GM18867 (cell line): ENCODE measurements around the gene SV2C.

ENCODE experiments used
- ATAC-seq: cut with Tn5 transposase; IDR thresholded peaks from one replicate; pipeline ENCODE4 v1.9.1; 2021; ENCODE audit warnings: mild to moderate bottlenecking, moderate library complexity; ENCODE audit not compliant: unreplicated experiment

Gene SV2C

GRCh38 chr5:76099756-76100155, 16.6 kb downstream of the SV2C start:
- peak; percentile 80 for ATAC-seq

GRCh38 chr5:76104027-76104426, 20.8 kb downstream of the SV2C start:
- no peak for ATAC-seq

DNA sequence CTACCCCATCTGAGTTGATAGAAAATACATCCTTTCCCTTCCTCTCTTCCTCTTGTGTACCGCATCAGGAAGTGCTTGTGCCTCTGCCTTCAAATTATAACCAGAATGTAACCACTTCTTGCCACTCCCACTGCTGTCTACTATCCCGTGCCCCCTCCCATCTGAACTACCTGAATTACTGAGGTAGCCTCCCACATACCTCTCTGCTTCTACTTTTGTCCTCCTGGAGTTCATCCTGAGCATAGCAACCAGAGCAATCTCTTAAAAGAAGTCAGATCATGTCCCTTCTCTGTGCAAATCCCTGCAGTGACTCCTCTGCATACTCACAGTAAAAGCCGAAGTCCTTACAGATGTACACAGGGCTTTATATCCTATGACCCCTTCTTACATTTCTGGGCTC, 23.0 kb downstream of the SV2C start:
- no peak for ATAC-seq

DNA sequence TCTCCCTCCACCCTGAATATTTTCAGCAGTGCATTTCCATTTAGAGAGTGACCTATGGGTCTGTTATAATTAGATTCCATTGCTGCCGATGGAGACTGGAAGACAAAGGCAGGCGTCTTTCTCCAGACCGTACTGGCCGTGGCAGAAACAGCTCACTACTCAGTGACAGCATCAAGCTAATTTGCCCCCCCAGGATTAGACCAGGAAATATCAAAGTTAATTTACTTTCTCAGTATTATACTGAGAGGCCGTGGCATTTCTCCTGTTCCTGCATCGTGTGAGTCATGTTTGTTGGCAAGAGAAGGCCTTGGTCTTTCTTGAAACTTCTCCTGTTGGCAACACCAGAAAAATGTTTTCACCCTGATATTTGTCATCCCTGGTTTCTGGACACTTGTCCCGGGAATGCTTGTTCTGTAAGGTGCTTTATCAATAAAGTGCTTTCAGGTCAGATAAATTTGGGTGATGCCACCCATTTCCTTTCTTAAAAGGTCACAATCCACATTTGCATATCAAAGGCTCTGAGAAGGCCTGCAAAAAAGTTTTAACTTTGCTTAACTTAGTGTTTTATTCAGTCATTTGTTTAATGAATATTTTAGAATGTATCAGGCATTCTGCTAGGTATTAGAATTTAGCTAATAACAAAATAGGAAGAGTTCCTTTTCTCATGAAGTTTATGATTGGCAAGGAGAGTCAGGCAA, 28.4 kb downstream of the SV2C start:
- ATAC-seq = no peak

DNA sequence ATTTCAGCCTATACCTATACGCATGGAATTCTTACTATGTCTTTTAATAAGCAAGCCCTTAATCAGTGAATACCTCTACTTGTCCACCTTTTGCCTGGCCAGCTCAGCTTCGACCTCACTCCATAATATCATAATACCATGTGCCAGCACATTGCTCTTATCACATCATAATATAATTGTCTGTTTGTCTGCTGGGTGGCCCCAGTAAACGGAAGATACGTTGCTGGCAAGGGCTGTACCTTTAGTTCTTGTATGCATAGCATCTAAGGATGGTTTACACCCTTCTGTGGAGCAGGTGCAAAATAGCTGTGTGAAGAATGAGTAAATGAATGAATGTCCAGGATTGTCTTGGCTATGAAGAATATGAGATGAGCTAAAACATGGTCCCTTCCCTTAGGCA, 29.9 kb downstream of the SV2C start:
- ATAC-seq = no peak

GRCh38 chr5:76114179-76114851, 31.1 kb downstream of the SV2C start:
- ATAC-seq = no peak

DNA sequence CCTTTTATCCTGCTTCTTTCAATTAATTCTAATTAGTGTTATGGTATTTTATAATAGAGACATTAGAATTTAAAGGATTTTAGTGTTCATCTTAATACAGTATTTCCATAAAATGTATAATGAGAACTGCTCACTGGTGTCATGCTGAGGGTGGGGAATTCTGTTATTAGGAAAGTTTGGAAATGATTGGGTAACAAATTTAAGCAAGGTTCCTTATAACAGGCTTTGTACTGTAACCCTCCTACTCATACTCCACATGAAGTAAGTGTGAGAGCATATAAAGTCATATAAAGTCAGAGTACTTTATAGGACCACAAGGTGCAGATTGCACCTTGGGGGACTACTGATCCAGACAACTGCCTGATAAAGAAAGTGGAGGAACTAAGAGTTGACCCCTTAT, 42.2 kb downstream of the SV2C start:
- ATAC-seq = no peak

DNA sequence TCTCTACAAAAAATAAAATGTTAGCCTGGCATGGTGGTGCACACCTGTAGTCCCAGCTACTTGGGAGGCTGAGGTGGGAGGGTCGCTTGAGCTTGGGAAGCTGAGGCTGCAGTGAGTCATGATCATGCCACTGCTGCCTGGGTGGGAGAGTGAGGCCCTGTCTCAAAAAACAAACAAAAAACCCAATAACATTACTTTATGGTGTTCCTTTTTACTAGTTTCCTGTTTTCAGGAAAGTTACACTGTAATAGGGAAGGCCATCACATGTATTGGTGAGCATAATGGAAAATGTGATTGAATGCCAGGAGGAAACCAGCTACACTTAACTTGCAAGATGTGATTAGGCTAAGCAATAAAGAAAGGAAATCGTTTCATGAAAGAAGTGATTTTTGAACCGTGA, 42.7 kb downstream of the SV2C start:
- no peak for ATAC-seq

- ATAC-seq = no peak
Measured at GRCh38 chr5:76134003-76134402, 50.8 kb downstream of the SV2C start.

GRCh38 chr5:76134646-76135045, 51.5 kb downstream of the SV2C start:
- no peak for ATAC-seq

- no peak for ATAC-seq
Measured at GRCh38 chr5:76137887-76138542, 54.8 kb downstream of the SV2C start.

DNA sequence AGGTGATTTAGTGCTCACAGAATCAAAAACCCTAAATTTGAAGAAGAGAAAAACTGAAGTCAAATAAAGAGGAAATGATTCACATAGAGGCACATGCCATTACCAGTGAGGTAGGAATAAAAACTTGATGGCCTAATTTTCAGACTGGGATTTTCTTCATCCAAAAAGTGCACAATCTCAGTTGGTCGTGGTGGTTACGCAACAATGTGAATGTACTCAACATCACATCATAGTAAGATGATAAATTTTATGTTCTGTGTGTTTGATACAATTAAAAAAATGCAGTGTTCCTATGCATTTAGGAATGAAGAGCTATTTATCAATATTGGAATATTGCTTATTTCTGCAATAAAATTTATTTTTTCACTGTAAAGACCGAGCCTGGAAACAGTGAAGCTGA, 60.7 kb downstream of the SV2C start:
- ATAC-seq = no peak

DNA sequence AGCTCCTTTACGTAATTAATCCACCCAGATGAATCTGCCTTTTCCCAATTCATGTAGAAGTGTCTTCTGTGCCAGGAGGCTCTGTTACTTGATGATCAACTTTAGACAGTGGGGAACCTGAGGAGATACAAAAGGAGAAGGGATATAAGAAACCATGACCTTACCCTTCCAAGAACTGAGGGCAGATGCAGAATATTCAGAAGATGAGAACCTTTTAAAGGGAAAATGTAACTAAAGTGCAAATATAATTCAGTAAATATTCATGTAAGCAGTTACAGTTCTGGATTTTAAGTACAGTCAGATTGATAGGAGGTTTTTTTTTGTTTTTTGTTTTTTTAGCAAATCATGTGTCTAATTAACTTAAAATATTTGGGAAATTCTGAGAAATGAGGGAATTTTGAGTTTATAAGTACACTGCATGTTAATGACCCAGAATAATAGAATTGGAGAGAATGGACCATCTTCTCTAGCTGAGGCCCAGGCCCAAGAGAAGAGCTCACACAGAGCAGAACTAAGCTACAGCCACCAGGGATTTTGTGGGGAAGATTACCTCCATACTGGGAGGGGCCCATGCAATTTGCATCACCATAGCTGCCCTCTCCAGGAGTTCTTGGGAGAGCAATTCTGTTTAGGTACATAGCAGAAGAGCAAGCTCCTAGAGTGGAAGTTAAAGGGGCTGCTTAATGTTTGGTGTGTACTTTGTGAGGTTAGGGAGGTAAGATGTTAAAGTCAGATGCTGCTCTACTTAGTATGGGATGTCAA, 61.5 kb downstream of the SV2C start:
- ATAC-seq = no peak

DNA sequence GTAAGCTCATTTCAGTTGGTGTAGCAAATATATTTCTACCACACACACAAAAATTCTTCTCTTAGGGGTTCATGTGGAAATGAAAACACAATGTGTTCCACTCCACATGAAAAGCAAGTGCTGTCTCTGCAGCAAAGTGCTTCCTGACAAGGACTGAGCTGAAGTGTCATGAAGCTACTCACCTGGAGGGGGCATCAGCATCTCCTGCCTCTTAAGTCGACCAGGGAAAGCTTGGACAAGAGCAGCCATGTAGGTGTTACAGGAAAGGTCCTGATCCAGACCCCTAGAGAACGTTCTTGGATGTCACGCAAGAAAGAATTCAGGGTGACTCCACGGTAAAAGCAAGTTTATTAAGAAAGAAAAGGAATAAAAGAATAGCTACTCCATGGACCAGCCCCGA, 62.8 kb downstream of the SV2C start:
- no peak for ATAC-seq

DNA sequence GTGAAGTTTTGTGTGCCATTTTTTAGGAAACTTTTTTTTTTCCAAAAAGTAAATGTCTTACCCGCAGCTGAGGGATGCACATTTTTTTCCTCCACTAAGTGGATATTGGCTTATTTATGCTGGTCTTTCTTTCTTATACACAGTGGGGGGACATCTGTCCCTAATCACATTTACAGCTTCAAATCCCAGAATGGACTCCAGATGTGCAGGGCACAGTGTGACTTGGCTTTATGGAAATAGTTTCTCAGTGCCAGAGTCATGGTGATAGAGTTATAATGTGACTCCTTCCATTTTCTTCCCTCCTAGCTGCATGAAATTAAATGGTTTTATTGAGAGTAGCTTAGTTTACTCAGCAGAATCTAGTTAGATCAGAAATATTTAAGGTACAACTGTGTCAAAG, 66.5 kb downstream of the SV2C start:
- no peak for ATAC-seq

DNA sequence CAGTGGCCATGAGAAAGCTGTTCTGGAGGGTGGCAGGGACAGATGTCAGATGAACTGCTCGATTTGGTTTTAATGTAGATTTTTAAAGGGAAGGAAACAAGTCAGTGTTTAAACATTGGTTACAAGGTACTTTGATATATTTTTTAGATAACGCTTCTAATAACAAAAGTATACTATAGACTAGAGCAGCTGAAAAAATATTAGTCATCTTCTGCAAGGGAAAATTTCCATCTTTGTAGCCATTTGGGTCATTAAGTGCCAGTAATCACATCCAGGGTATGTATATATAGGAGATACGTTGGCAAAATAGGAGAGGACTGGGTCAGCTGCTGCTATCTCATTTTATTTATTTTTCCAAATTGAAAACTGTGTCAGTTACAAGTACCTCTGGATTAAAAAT, 69.0 kb downstream of the SV2C start:
- no peak for ATAC-seq

DNA sequence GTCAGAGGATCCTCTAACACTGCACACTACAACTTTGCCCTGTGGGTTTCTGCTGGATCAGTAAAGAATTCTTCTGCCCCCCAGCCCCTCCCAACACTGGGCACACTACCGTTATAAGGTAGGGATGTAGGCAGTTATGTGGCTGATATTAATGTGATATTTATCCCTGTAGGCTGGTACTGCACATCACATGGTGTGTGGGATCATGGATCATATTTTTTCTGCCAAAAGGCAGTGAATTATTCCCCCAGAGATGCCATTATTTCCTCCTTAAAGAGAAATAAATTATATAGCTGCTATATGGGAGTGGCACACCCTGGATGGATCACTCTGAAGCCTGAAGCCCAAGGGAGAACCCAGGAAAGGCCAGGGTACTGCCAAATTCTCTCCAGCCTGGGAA, 69.5 kb downstream of the SV2C start:
- no peak for ATAC-seq

DNA sequence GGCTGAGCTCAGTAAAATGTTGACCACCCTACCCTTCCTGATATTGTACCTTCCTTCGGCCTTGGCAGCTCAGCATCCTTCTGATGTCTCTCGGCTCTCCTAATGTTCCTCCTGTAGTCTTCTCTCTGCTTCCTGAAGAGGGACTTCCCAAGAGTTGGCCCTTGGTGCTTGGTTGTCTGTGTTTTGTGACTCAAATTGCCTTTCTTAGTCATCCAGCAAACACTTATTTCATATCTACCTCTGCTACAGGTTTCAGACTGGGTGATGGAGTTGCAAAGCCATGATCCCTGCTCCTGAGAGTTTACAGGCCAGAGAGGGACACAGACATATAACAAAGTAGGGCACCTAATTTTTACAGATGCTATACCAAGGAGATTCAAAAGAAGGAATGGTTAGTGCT, 70.1 kb downstream of the SV2C start:
- ATAC-seq = no peak

GRCh38 chr5:76154009-76154690, 71.0 kb downstream of the SV2C start:
- no peak for ATAC-seq

DNA sequence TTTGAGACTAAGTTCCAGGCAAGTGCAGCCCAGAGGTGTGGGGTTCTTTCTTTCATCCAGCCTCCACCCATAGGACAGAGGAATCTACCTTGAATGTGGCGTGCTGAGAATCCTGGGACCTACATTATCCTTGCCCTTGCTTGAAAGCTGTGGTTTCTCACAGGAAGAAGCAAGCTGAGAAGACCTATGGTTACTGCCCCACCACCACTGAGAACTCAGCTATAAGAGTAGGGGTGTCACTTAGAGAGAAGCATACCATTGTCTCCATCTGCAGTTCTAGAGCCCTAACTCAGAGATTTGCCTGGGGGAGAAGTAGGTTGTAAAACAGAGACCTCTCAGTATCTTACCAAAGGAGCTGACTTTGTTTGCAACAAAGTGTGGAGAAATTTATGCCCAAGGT, 72.4 kb downstream of the SV2C start:
- ATAC-seq = no peak

- no peak for ATAC-seq
Measured at GRCh38 chr5:76162335-76162734, 79.2 kb downstream of the SV2C start.
